ENCODE measurements around the gene GREM1.

GREM1 gene

GRCh38 chr15:32790352-32790999, 72.7 kb downstream of the GREM1 start:
- no peak for DNase-seq

DNA sequence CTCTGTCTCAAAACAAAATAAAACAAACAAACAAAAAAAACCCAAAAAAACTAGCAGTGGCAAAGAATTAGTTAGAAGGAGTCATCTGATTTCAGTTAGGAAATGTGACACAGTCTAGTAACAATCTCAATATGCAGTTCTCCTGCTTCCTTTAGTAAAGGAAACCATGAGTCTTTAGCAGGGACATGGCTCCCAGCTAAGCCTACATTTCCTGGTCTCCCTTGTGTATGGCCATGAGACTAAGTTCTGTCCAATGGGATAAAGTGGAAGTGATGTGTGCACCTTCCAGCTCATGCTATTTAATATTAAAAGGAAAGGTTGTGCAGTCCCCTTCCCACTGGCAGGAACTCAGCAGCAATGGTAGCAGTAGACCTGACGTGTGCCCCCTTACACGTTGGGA, 74.6 kb downstream of the GREM1 start:
- no peak for DNase-seq

Data from activated naive CD4-positive, alpha-beta T cell (primary cell).